Activated CD4-positive, alpha-beta T cell treated with anti-CD3 and anti-CD28 coated beads, Interleukin-2, amount 50 U/mL, for 1 hour (primary cell): ENCODE measurements around the gene TLR6.
"Not testable (repeated sequence)": the region's sequence is repeated elsewhere in the genome, so short reads cannot be mapped to it uniquely, and the experiment has no call there.

Experiments
- DNase-seq: peaks from one replicate; pipeline ENCODE4 v3.0.0-alpha.2; 2020

Gene TLR6

GRCh38 chr4:38821739-38822138, 34.9 kb downstream of the TLR6 start:
- no peak for DNase-seq

- DNase-seq: no peak
Measured at GRCh38 chr4:38820329-38821061, 36.1 kb downstream of the TLR6 start.

- DNase-seq: no peak
Measured at GRCh38 chr4:38819569-38819968, 37.0 kb downstream of the TLR6 start.

GRCh38 chr4:38818441-38818976, 38.1 kb downstream of the TLR6 start:
- no peak for DNase-seq

- DNase-seq: no peak
Measured at GRCh38 chr4:38815885-38816782, 40.5 kb downstream of the TLR6 start.

GRCh38 chr4:38814386-38814785, 42.2 kb downstream of the TLR6 start:
- no peak for DNase-seq

- DNase-seq: no peak
Measured at GRCh38 chr4:38811297-38811696, 45.3 kb downstream of the TLR6 start.

GRCh38 chr4:38807462-38807861, 49.2 kb downstream of the TLR6 start:
- not testable (repeated sequence) for DNase-seq

GRCh38 chr4:38806251-38806650, 50.4 kb downstream of the TLR6 start:
- DNase-seq: not testable (repeated sequence)

GRCh38 chr4:38805530-38806145, 51.0 kb downstream of the TLR6 start:
- DNase-seq: no peak

- DNase-seq: no peak
Measured at GRCh38 chr4:38804654-38805295, 51.8 kb downstream of the TLR6 start, which contains the start of gene TLR1. TSS of gene TLR1 (minus strand) at chr4:38804791. CDS start at chr4:38798831, 5,960 bp downstream.

GRCh38 chr4:38803833-38804653, 52.6 kb downstream of the TLR6 start:
- DNase-seq: no peak

- DNase-seq: no peak
Measured at GRCh38 chr4:38802561-38803355, 53.9 kb downstream of the TLR6 start.

- DNase-seq: no peak
Measured at GRCh38 chr4:38800961-38801450, 55.6 kb downstream of the TLR6 start.

- no peak for DNase-seq
Measured at GRCh38 chr4:38800366-38800765, 56.3 kb downstream of the TLR6 start.

- no peak for DNase-seq
Measured at GRCh38 chr4:38795087-38795486, 61.5 kb downstream of the TLR6 start.

- no peak for DNase-seq
Measured at GRCh38 chr4:38794051-38794450, 62.6 kb downstream of the TLR6 start.

- DNase-seq: no peak
Measured at GRCh38 chr4:38791010-38791409, 65.6 kb downstream of the TLR6 start.

- no peak for DNase-seq
Measured at GRCh38 chr4:38788317-38788716, 68.3 kb downstream of the TLR6 start.

- DNase-seq: no peak
Measured at GRCh38 chr4:38787693-38788092, 68.9 kb downstream of the TLR6 start.

GRCh38 chr4:38785901-38786402, 70.7 kb downstream of the TLR6 start:
- no peak for DNase-seq
